NCI-H2107 treated with DMSO at 0.1 percent for 48 hours (cell line): ENCODE data around the gene MBD3L5.
"Not testable (repeated sequence)": the region's sequence is repeated elsewhere in the genome, so short reads cannot be mapped to it uniquely, and the experiment has no call there.

Source experiments
- DNase-seq: peaks from one replicate; lab custom pipeline; 2025; ENCODE audit not compliant: unreplicated experiment; lab: John Stamatoyannopoulos, UW

MBD3L5 gene

GRCh38 chr19:7030278-7030677 is at the start of gene MBD3L5:
Gene MBD3L5 (plus strand): TSS chr19:7030578. CDS start chr19:7030612, 34 bp downstream.
- not testable (repeated sequence) for DNase-seq

DNA sequence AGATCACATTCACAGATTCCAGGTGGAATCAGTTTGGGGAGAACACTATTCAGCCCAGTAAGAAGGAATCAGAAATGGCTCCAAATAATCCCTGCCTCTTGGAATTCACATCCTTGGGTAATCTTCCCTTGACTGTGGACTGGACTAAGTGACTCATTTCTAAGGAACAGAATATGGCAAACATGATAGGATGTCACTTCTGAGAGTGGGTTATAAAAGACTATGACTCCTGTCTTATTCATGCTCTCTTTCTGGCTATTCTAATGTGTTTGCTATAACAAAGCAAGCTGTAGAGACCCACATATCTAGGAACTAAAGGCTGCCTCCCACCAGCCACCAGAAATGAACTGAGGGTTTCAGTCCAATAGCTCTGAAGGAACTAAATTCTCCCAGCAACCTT is 46.9 kb upstream of the MBD3L5 start:
- no peak for DNase-seq

DNA sequence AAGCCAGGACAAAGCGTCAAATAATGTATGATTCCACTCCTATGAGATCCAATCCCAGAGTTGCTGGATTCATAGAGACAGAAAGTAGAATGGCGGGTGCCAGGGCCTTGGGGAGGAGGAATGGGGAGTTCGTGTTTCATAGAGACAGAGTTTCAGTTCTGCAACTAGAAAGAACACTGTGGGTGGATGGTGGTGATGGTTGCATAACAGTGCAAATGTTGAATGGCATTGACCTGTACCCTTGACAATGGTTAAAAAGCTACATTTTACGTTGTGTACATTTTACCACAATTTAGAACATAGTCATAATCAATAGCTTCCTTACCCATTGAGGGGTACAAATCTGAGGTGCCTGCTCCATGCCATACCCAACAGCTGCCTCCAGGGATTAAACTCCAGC is 42.5 kb upstream of the MBD3L5 start:
- DNase-seq: no peak

- DNase-seq: no peak
Observed at GRCh38 chr19:6988257-6988656, 42.1 kb upstream of the MBD3L5 start.

- no peak for DNase-seq
Observed at GRCh38 chr19:6995054-6995453, 35.3 kb upstream of the MBD3L5 start.

GRCh38 chr19:6996810-6997209 is 33.6 kb upstream of the MBD3L5 start:
- DNase-seq: no peak

DNA sequence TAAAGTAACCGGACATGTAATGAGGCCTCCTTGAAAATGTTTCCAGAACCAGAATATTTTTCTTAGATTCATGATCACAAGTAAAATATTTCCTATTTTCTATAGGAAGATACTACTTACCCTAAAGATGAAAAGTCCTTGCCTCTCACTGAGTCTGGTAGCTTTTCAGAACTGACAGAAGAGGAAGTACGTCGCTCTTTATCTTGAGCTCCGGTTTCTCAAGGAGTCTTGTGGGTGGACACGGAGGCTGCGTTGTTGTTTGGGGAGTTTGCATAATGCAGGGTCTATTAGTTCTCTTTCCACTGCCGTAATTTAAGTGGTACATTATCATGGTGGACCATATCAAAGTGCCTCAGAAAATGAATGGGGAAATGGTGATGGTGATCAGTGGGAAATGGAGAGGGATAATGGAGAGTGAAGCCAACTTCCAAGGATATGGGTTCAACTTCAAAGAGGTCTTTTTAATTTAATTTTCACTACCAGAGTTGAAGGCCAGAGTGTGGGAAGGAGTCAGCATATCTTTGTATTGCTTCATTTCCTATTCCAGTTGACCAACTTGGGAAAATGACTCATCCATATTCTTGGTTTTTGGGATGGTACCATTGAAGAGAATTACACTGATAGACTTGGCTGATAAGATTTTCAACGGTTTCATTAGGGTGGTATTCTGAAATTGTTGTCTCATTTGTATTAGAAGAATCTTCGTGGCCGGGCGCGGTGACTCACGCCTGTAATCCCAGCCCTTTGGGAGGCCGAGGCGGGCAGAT is 32.5 kb upstream of the MBD3L5 start:
- no peak for DNase-seq

GRCh38 chr19:6999933-7000332 is 30.4 kb upstream of the MBD3L5 start:
- no peak for DNase-seq

DNA sequence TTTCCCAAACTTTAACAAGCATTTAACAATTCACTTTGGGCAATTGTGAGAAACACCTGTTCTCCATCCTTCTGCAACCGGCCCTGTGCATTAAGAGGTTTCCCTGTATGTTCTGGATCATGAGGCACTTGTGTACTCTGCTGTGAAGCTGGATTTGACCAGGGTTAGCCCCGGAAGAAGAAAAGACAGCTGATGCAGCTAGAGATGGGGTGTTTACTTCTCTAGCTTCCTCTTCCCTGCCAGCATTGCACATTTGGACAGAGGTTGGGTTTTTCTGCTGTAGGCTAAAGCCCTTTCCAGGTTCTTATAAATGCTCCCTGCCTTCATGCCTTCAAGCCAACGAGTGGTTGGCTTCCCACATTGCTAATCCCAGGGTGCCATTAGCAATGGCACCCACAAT is 30.0 kb upstream of the MBD3L5 start:
- no peak for DNase-seq

- DNase-seq: no peak
Observed at GRCh38 chr19:7000816-7001215, 29.6 kb upstream of the MBD3L5 start.

GRCh38 chr19:7004313-7004931 is 26.0 kb upstream of the MBD3L5 start:
- peak; percentile 4 for DNase-seq

- no peak for DNase-seq
Observed at GRCh38 chr19:7006135-7006704, 24.2 kb upstream of the MBD3L5 start.

GRCh38 chr19:7007859-7008258 is 22.5 kb upstream of the MBD3L5 start:
- DNase-seq: no peak

- no peak for DNase-seq
Observed at GRCh38 chr19:7010722-7011593, 19.4 kb upstream of the MBD3L5 start.

- no peak for DNase-seq
Observed at GRCh38 chr19:7013678-7014077, 16.7 kb upstream of the MBD3L5 start.

DNA sequence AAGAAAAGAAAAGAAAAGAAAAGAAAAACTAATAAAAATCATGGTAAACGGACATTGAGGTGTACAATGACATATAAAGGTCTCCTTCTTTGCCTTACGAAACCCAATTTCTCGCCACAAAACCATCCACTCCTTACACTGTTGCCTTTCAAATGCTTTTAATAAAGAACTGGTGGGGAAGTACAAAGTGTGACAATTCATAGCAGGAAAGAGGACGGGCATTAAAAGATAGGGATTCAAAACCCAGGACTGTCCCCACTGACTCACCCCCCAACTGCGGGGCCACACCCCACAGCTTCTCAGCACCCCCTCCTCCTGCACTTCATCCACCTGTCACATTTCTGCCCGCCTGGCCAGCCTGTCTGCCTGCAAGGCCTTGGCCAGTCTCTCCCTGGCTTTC is 11.6 kb upstream of the MBD3L5 start:
- no peak for DNase-seq

GRCh38 chr19:7021331-7021730 is 9.0 kb upstream of the MBD3L5 start, which contains the start of gene MBD3L2B:
Gene MBD3L2B (minus strand): TSS chr19:7021431. CDS start chr19:7021397, 34 bp downstream.
- DNase-seq: not testable (repeated sequence)

DNA sequence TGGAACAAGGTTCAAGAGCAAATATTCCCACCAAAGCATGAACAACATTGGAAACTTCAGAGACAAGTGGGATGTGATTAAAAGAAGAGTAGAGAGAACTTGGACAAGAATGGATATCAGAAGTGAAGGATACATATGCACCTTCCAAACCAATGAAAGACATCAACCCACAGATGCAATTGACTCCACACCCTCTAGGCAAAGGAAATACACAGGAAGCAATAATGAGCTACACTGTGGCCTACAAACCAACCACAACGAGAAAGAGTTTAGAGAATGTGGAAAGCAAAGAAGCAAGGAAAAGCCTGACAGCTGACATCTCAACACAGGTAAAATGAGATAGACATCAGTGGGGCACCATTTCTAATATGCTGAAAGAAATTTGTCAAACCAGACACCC is 1.6 kb upstream of the MBD3L5 start:
- DNase-seq: not testable (repeated sequence)

- not testable (repeated sequence) for DNase-seq
Observed at GRCh38 chr19:7040079-7040478, 9.7 kb downstream of the MBD3L5 start, which contains the start of gene MBD3L4. Gene MBD3L4 (minus strand): TSS chr19:7040179. CDS start chr19:7040144, 35 bp downstream.

- not testable (repeated sequence) for DNase-seq
Observed at GRCh38 chr19:7041563-7041962, 11.2 kb downstream of the MBD3L5 start.

DNA sequence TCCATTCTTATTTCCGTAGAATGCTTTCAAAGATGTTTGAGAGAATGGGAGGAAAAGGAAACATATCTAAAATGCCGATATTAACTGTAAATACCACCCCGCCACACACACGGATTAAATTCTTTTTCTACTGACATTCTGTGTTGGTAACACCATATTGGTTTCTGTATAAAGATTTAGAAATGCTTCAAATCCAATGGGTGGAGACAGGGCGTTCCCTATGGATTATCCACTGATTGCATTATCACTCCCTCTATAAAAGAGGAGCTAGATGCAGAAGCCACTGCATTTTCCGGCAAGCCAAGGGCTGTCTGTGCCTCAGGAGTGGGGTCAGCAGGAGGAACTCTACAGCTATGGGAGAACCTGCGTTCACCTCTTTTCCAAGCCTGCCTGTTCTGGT is 18.6 kb downstream of the MBD3L5 start, which contains the start of gene MBD3L2:
Gene MBD3L2 (plus strand): TSS at position 301 of the 400 bp plus-strand sequence. CDS start 53 bp downstream, at position 354.
- not testable (repeated sequence) for DNase-seq
